HepG2 (cell line): ENCODE results near the gene ZNF213. TPM values are rescaled to one million over a fixed set of nuclear protein-coding genes. Genes with fewer than 3 reads are reported as not detected.

Experiments used
- ADNP ChIP-seq: sonication (generic); formaldehyde crosslinking; IDR thresholded peaks from 2 replicates; pipeline ENCODE4 v1.4.0; 2020; ENCODE audit warnings: missing genetic modification reagents
- EP300 ChIP-seq, 3 experiments: sonication (generic) in 1 of 3; formaldehyde crosslinking in 1 of 3; IDR thresholded peaks; 2 replicates each; pipeline versions ENCODE4 v1.5.1 to v1.6.1; 2011 to 2020; ENCODE audit warnings: low read depth in 2 of 3, low read length in 2 of 3, borderline replicate concordance in 1 of 3, improper control_type of control experiment in 1 of 3, mild to moderate bottlenecking in 1 of 3, missing genetic modification reagents in 1 of 3, moderate library complexity in 1 of 3
- ETV5 ChIP-seq: IDR thresholded peaks from 2 replicates; pipeline ENCODE4 v1.6.1; 2018; ENCODE audit warnings: missing biosample characterization, missing genetic modification reagents, inconsistent platforms, borderline replicate concordance
- GATAD2A ChIP-seq: IDR thresholded peaks from 2 replicates; pipeline ENCODE4 v1.6.1; 2016
- GMEB1 ChIP-seq: sonication (generic); formaldehyde crosslinking; IDR thresholded peaks from 2 replicates; pipeline ENCODE4 v1.5.1; 2020; ENCODE audit warnings: missing genetic modification reagents, mild to moderate bottlenecking, borderline replicate concordance
- NFIB ChIP-seq: sonication (generic); formaldehyde crosslinking; IDR thresholded peaks from 2 replicates; pipeline ENCODE4 v1.9.0; 2021; ENCODE audit warnings: missing genetic modification reagents, mild to moderate bottlenecking, borderline replicate concordance
- RERE ChIP-seq: IDR thresholded peaks from 2 replicates; pipeline ENCODE4 v1.6.1; 2016; ENCODE audit warnings: low read depth, missing genetic modification reagents, missing compliant biosample characterization
- SP4 ChIP-seq: sonication (generic); formaldehyde crosslinking; IDR thresholded peaks from 2 replicates; pipeline ENCODE4 v1.8.1; 2023; ENCODE audit warnings: mild to moderate bottlenecking, missing genetic modification reagents
- STAT5B ChIP-seq: sonication (generic); formaldehyde crosslinking; IDR thresholded peaks from 2 replicates; pipeline ENCODE4 v1.4.0; 2020; ENCODE audit warnings: missing genetic modification reagents
- TFE3 ChIP-seq: IDR thresholded peaks from 2 replicates; pipeline ENCODE4 v1.6.1; 2016
- THAP8 ChIP-seq: sonication (generic); formaldehyde crosslinking; IDR thresholded peaks from 2 replicates; pipeline ENCODE4 v1.5.1; 2020; ENCODE audit warnings: missing genetic modification reagents, mild to moderate bottlenecking, borderline replicate concordance
- ZNF296 ChIP-seq: sonication (generic); formaldehyde crosslinking; conservative IDR thresholded peaks from 2 replicates; pipeline ENCODE4 v1.5.0; 2020; ENCODE audit warnings: mild to moderate bottlenecking, missing genetic modification reagents
- ZNF639 ChIP-seq: conservative IDR thresholded peaks from 2 replicates; pipeline ENCODE4 v1.6.1; 2018; ENCODE audit warnings: missing genetic modification reagents
- ZNF761 ChIP-seq: sonication (generic); formaldehyde crosslinking; conservative IDR thresholded peaks from 2 replicates; pipeline ENCODE4 v1.4.0; 2020; ENCODE audit warnings: mild to moderate bottlenecking, missing genetic modification reagents
- ZNF775 ChIP-seq: sonication (generic); formaldehyde crosslinking; IDR thresholded peaks from 2 replicates; pipeline ENCODE4 v1.4.0; 2020; ENCODE audit warnings: missing genetic modification reagents, mild to moderate bottlenecking, moderate library complexity, borderline replicate concordance
- polyA plus RNA-seq, 8 experiments: library from polyadenylated mRNA; depleted of rRNA in 3 of 8; stranded (reverse) in 7 of 8; unstranded in 1 of 8; fragments of >200 nt; fragmentation: Illumina TruSeq in 4 of 8; extraction: Trizol in 4 of 8; gene quantifications; 2 replicates each; pipeline versions ENCODE4 v1.2.1 to v1.2.3, GENCODE V29; 2011 to 2016; ENCODE audit warnings: low read depth in 4 of 8, missing spikeins in 1 of 8, mixed read lengths in 1 of 8; ENCODE audit not compliant: insufficient read depth in 1 of 8
- total RNA-seq, 5 experiments: library from RNA; depleted of rRNA; stranded (reverse); fragments of >200 nt; fragmentation: Illumina TruSeq; extraction: Trizol; gene quantifications; 2 replicates each; pipeline ENCODE4 v1.2.3, GENCODE V29; 2016; ENCODE audit warnings: low read depth in 1 of 5

ZNF213 gene
- total and polyA plus RNA-seq, 2 of the 13 experiments (the other 11 are each of a cell fraction or from before 2014, with no cell fraction given), result 0.59 to 0.97 TPM

GRCh38 chr16:3157229-3158025 lies 22.6 kb downstream of the ZNF213 start (continued):
- TF ChIP-seq TFE3 (no peak), EP300 (IDR thresholded peaks at IDR 0.05; ENCODE audit: low read depth in 2 of 2, low read length in 2 of 2) (0 out of 4 replicates have a peak, but pooled peaks of 1 of the 2 experiments have one; percentile 5), EP300 (CRISPR knock-in tag; IDR thresholded peaks at IDR 0.05; ENCODE audit: borderline replicate concordance) (no peak), GATAD2A (CRISPR knock-in tag) (peak; percentile 82), NFIB (no peak), STAT5B (CRISPR knock-in tag) (no peak), ZNF761 (CRISPR knock-in tag) (no peak), ZNF296 (CRISPR knock-in tag) (no peak), ADNP (CRISPR knock-in tag) (no peak), ZNF775 (CRISPR knock-in tag) (no peak), GMEB1 (CRISPR knock-in tag) (peak; percentile 44; the same call in 1 of the 2 replicates), SP4 (CRISPR knock-in tag) (no peak), ZNF639 (CRISPR knock-in tag) (no peak), ETV5 (no peak; the same call in 1 of the 2 replicates), THAP8 (no peak), RERE (CRISPR knock-in tag) (no peak)
